Keratinocyte (primary cell): ENCODE data around the gene FAM25A. TPM values are rescaled to one million over a fixed set of nuclear protein-coding genes. Genes with fewer than 3 reads are reported as not detected.
"Not testable (repeated sequence)": the region's sequence is repeated elsewhere in the genome, so short reads cannot be mapped to it uniquely, and the experiment has no call there.

Experiments used
- DNase-seq: peaks from one replicate; pipeline ENCODE4 v3.0.0-alpha.2; 2011; ENCODE audit warnings: low read depth, missing footprints, low spot score
- FAIRE-seq: peaks from 2 replicates; lab custom pipeline; 2011; peaks lifted over from hg19 to GRCh38; lab: Jason Lieb, UNC
- H2AFZ ChIP-seq: 2 replicates; pipeline ENCODE4 v1.6.0; 2012; ENCODE audit warnings: low read length, control low read depth, inconsistent platforms; ENCODE audit not compliant: control insufficient read depth
- H3K27ac ChIP-seq: 2 replicates; pipeline ENCODE4 v1.5.1; 2011; ENCODE audit warnings: low read length; ENCODE audit not compliant: control insufficient read depth, insufficient read depth
- H3K27me3 ChIP-seq: 3 replicates; pipeline ENCODE4 v1.6.0; 2011; ENCODE audit warnings: low read length; ENCODE audit not compliant: control insufficient read depth, insufficient read depth; ENCODE audit errors: extremely low read depth
- H3K36me3 ChIP-seq, 2 experiments: 2 replicates in 1 of 2; 3 replicates in 1 of 2; pipeline ENCODE4 v1.5.1; 2011; ENCODE audit warnings: low read length in 2 of 2, mild to moderate bottlenecking in 1 of 2; ENCODE audit not compliant: control insufficient read depth in 2 of 2, insufficient read depth in 2 of 2; ENCODE audit errors: extremely low read depth in 1 of 2
- H3K4me1 ChIP-seq: 3 replicates; pipeline ENCODE4 v1.5.1; 2011; ENCODE audit warnings: low read length; ENCODE audit not compliant: control insufficient read depth, insufficient read depth; ENCODE audit errors: extremely low read depth
- H3K4me2 ChIP-seq: 3 replicates; pipeline ENCODE4 v1.6.0; 2011; ENCODE audit warnings: low read depth, low read length; ENCODE audit not compliant: control insufficient read depth, insufficient read depth; ENCODE audit errors: extremely low read depth
- H3K4me3 ChIP-seq, 3 experiments: fragments of 200-600 bp in 1 of 3; sonication (generic) in 1 of 3; 2 replicates in 2 of 3; 3 replicates in 1 of 3; pipeline ENCODE4 v1.5.1; 2011 to 2016; ENCODE audit warnings: low read length in 3 of 3, mild to moderate bottlenecking in 3 of 3, control low read depth in 2 of 3, inconsistent platforms in 1 of 3, low read depth in 1 of 3, mixed read lengths in 1 of 3, mixed run types in 1 of 3, moderate library complexity in 1 of 3; ENCODE audit not compliant: control insufficient read depth in 2 of 3, insufficient read depth in 2 of 3; ENCODE audit errors: extremely low read depth in 1 of 3
- H3K79me2 ChIP-seq: 2 replicates; pipeline ENCODE4 v1.6.0; 2012; ENCODE audit warnings: low read length; ENCODE audit not compliant: control insufficient read depth, insufficient read depth
- H3K9ac ChIP-seq: 3 replicates; pipeline ENCODE4 v1.6.0; 2011; ENCODE audit warnings: low read length; ENCODE audit not compliant: control insufficient read depth, insufficient read depth; ENCODE audit errors: extremely low read depth
- H3K9me1 ChIP-seq: 3 replicates; pipeline ENCODE4 v1.6.0; 2011; ENCODE audit warnings: low read length; ENCODE audit not compliant: control insufficient read depth, insufficient read depth; ENCODE audit errors: extremely low read depth
- H3K9me3 ChIP-seq: 2 replicates; pipeline ENCODE4 v1.5.1; 2012; ENCODE audit warnings: low read depth, low read length; ENCODE audit not compliant: control insufficient read depth
- H4K20me1 ChIP-seq: 3 replicates; pipeline ENCODE4 v1.6.0; 2011; ENCODE audit warnings: low read length; ENCODE audit not compliant: control insufficient read depth, insufficient read depth; ENCODE audit errors: extremely low read depth
- EZH2 ChIP-seq: IDR thresholded peaks from one replicate; pipeline ENCODE4 v1.6.1; 2012; ENCODE audit warnings: inconsistent platforms, mild to moderate bottlenecking, low read length, moderate library complexity
- dilution Hi-C: fragments of 300-500 bp; cut with MboI; formaldehyde crosslinking; loops from one replicate; pipeline ENCODE4 v1.7.0; 2020; ENCODE audit warnings: low sequenced_read_pairs; ENCODE audit not compliant: extremely low pct_ligation_motif_present
- polyA plus RNA-seq, 5 experiments: library from polyadenylated mRNA; depleted of rRNA in 3 of 5; stranded (reverse) in 3 of 5; stranded (forward) in 1 of 5; unstranded in 1 of 5; fragments of >200 nt; gene quantifications; 1 replicate in 1 of 5; 2 replicates in 3 of 5; 3 replicates in 1 of 5; pipeline versions ENCODE4 v1.2.1 to v1.2.3, GENCODE V29; 2011 to 2012; ENCODE audit warnings: missing spikeins in 2 of 5, low read depth in 1 of 5, low replicate concordance in 1 of 5
- TF ChIP-seq, protein P1 (sequence below), 3 experiments: IDR thresholded peaks in 1 of 3; conservative IDR thresholded peaks in 1 of 3; optimal IDR thresholded peaks in 1 of 3; 2 replicates in 2 of 3; 3 replicates in 1 of 3; pipeline versions ENCODE3 to v1.5.1; 2011; ENCODE audit warnings: low read length in 3 of 3, mild to moderate bottlenecking in 3 of 3, moderate library complexity in 2 of 3, control low read depth in 1 of 3, inconsistent platforms in 1 of 3; ENCODE audit not compliant: insufficient read depth in 2 of 3; ENCODE audit errors: extremely low read depth in 1 of 3

FAM25A gene
- polyA plus RNA-seq, 1 donor (not counting 4 experiments of a cell fraction or from before 2014, with no cell fraction given), result 11.7 TPM

- DNase-seq, result no peak
- no peak overlapping the region for H3K27ac ChIP-seq
- no peak overlapping the region for H2AFZ ChIP-seq
- no peaks in the 10 kb centered on the region for H3K9me1 ChIP-seq
- no peaks in the 10 kb centered on the region for H3K9me3 ChIP-seq
- H3K36me3 ChIP-seq, result no peaks in the 10 kb centered on the region
- H3K9ac ChIP-seq, result no peak overlapping the region
- H3K79me2 ChIP-seq, result no peaks in the 10 kb centered on the region
- no peak for TF ChIP-seq EZH2
- TF ChIP-seq, protein P1, sequence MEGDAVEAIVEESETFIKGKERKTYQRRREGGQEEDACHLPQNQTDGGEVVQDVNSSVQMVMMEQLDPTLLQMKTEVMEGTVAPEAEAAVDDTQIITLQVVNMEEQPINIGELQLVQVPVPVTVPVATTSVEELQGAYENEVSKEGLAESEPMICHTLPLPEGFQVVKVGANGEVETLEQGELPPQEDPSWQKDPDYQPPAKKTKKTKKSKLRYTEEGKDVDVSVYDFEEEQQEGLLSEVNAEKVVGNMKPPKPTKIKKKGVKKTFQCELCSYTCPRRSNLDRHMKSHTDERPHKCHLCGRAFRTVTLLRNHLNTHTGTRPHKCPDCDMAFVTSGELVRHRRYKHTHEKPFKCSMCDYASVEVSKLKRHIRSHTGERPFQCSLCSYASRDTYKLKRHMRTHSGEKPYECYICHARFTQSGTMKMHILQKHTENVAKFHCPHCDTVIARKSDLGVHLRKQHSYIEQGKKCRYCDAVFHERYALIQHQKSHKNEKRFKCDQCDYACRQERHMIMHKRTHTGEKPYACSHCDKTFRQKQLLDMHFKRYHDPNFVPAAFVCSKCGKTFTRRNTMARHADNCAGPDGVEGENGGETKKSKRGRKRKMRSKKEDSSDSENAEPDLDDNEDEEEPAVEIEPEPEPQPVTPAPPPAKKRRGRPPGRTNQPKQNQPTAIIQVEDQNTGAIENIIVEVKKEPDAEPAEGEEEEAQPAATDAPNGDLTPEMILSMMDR (optimal IDR thresholded peaks at IDR 0.05 in 1 of 3, IDR thresholded peaks at IDR 0.05 in 1 of 3, conservative IDR thresholded peaks at IDR 0.05 in 1 of 3; ENCODE audit: extremely low read depth in 1 of 3, insufficient read depth in 2 of 3, low read length in 3 of 3), result no peak
- no peak overlapping the region for H3K4me3 ChIP-seq
- dilution Hi-C loops, result no loop called here
- no peaks in the 10 kb centered on the region for H3K27me3 ChIP-seq
- no peak for FAIRE-seq
- H4K20me1 ChIP-seq, result no peaks in the 10 kb centered on the region
- no peaks in the 10 kb centered on the region for H3K4me1 ChIP-seq
- no peak overlapping the region for H3K4me2 ChIP-seq
Observed at GRCh38 chr10:86992456-86992855, 27.6 kb upstream of the FAM25A start.

DNA sequence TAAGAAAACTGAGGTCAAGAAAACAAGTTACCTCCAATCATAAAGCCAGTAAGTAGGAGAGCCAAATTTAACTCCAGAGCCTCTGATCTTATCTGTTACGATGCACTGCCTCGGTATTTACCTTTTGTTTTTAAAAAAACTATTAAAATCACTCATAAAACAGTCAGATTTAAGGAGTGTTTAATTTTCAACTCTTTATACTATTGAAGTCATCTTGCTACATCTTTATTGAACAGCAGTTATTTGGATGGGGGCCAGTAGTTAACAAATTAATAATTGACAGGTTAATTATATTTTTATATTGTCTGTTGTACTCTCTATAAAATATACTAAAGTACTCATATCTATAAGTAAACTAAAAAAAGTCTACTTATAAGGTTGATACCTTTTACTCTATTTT is 27.2 kb upstream of the FAM25A start:
- no peaks in the 10 kb centered on the region for H3K9me3 ChIP-seq
- H3K36me3 ChIP-seq, result no peaks in the 10 kb centered on the region
- no peaks in the 10 kb centered on the region for H3K4me1 ChIP-seq
- no peak overlapping the region for H3K9ac ChIP-seq
- H3K27ac ChIP-seq, result no peak overlapping the region
- no peaks in the 10 kb centered on the region for H3K9me1 ChIP-seq
- no peaks in the 10 kb centered on the region for H4K20me1 ChIP-seq
- TF ChIP-seq, protein P1 (optimal IDR thresholded peaks at IDR 0.05 in 1 of 3, IDR thresholded peaks at IDR 0.05 in 1 of 3, conservative IDR thresholded peaks at IDR 0.05 in 1 of 3; ENCODE audit: extremely low read depth in 1 of 3, insufficient read depth in 2 of 3, low read length in 3 of 3), result no peak
- no peak for TF ChIP-seq EZH2
- no peak for DNase-seq
- no peak overlapping the region for H3K4me3 ChIP-seq
- no peaks in the 10 kb centered on the region for H3K27me3 ChIP-seq
- H2AFZ ChIP-seq, result no peak overlapping the region
- dilution Hi-C loops, result no loop called here
- no peak overlapping the region for H3K4me2 ChIP-seq
- H3K79me2 ChIP-seq, result no peaks in the 10 kb centered on the region
- no peak for FAIRE-seq

DNA sequence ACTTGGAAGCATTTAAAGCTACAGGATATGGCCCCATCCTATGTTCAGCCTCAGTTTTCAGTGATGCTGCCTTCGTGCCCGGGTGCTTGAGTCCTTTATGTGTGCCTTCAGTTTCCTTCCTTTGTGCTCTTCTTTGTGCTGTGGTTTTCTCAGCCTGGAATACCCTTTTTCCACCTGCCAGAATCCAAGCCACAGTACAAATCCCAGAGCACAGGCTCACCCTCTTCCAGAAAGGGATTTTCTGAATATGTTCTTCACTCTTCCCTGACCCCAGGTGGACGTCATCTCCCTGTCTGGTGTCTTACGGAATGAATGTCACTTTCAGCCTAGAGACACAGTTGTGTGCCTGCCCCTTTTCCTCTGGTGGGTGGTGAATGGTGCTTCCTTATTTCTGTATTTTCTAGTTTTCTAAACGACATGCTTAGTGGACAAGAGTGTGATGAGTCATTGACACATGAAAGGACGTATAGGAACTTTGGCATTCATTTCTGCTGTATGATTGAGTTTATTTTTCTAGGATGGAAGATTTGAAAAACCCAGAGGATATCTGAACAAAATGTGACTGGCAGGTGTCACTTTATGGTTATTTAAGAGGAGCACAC is 20.2 kb upstream of the FAM25A start:
- H3K27ac ChIP-seq, H3K9me1 ChIP-seq, H3K4me3 ChIP-seq, H3K9ac ChIP-seq, FAIRE-seq, DNase-seq, H3K79me2 ChIP-seq, H3K36me3 ChIP-seq, H3K27me3 ChIP-seq, dilution Hi-C loops, H4K20me1 ChIP-seq, H3K4me1 ChIP-seq, H3K4me2 ChIP-seq, H3K9me3 ChIP-seq, H2AFZ ChIP-seq: not testable (repeated sequence)
